CD4-positive, alpha-beta T cell treated with Interleukin-1 beta for 1 hour (primary cell): ENCODE data around the gene CDK2.
A peak's percentile ranks its signal among the peaks of the same experiment; 100 is the strongest.
"Not testable (repeated sequence)": the region's sequence is repeated elsewhere in the genome, so short reads cannot be mapped to it uniquely, and the experiment has no call there.

Experiments used
- DNase-seq, 2 donors: peaks; one replicate each; pipeline ENCODE4 v3.0.0-alpha.2; 2020 to 2022

Gene CDK2

GRCh38 chr12:55982319-55982936 lies 15.8 kb downstream of the CDK2 start:
- no peak for DNase-seq

GRCh38 chr12:55983232-55983842 lies 16.7 kb downstream of the CDK2 start:
- no peak for DNase-seq

- no peak for DNase-seq
Observed at GRCh38 chr12:55984861-55985260, 18.2 kb downstream of the CDK2 start.

- DNase-seq = no peak
Observed at GRCh38 chr12:55985341-55985740, 18.7 kb downstream of the CDK2 start.

- DNase-seq = not testable (repeated sequence)
Observed at GRCh38 chr12:55985976-55986375, 19.3 kb downstream of the CDK2 start.

GRCh38 chr12:55991110-55991509 lies 24.5 kb downstream of the CDK2 start:
- no peak for DNase-seq

GRCh38 chr12:55993230-55993853 lies 26.7 kb downstream of the CDK2 start:
- no peak for DNase-seq

- no peak for DNase-seq
Observed at GRCh38 chr12:55995366-55995765, 28.7 kb downstream of the CDK2 start.

GRCh38 chr12:55996201-55996714 lies 29.6 kb downstream of the CDK2 start:
- DNase-seq = peak; percentile 67 to 84

GRCh38 chr12:55996715-55997534 lies 30.3 kb downstream of the CDK2 start, which contains the start of gene SUOX:
Gene SUOX, plus strand, starts transcription at chr12:55997276. Its CDS starts 4,946 bp downstream, at chr12:56002222.
- peak; percentile 42 to 81 for DNase-seq

- DNase-seq = no peak
Observed at GRCh38 chr12:55997535-55997859, 30.9 kb downstream of the CDK2 start.

GRCh38 chr12:55999522-55999921 lies 32.9 kb downstream of the CDK2 start:
- DNase-seq = peak in 1 of 2 donors; percentile 13

GRCh38 chr12:55999999-56000540 lies 33.4 kb downstream of the CDK2 start:
- not testable (repeated sequence) for DNase-seq

GRCh38 chr12:56001487-56002100 lies 35.0 kb downstream of the CDK2 start:
- no peak for DNase-seq

- peak in 1 of 2 donors; percentile 4 for DNase-seq
Observed at GRCh38 chr12:56003376-56003775, 36.7 kb downstream of the CDK2 start.

- no peak for DNase-seq
Observed at GRCh38 chr12:56004211-56004610, 37.6 kb downstream of the CDK2 start.

GRCh38 chr12:56007564-56008559 lies 41.2 kb downstream of the CDK2 start:
- DNase-seq = peak; percentile 64 to 73

GRCh38 chr12:56010111-56010570 lies 43.5 kb downstream of the CDK2 start:
- DNase-seq = no peak

GRCh38 chr12:56011509-56012090 lies 45.0 kb downstream of the CDK2 start:
- DNase-seq = no peak

GRCh38 chr12:56013482-56013881 lies 46.9 kb downstream of the CDK2 start:
- DNase-seq = no peak

- no peak for DNase-seq
Observed at GRCh38 chr12:56014205-56014604, 47.6 kb downstream of the CDK2 start.
